Transverse colon (tissue), 4 donors: ENCODE data around the gene HSPG2.
"Not testable (repeated sequence)": the region's sequence is repeated elsewhere in the genome, so short reads cannot be mapped to it uniquely, and the experiment has no call there.

Experiments used
- EP300 ChIP-seq: sonication (generic); formaldehyde crosslinking; IDR thresholded peaks from one replicate; pipeline ENCODE4 v1.6.1; 2017; ENCODE audit warnings: antibody characterized with exemption, low read depth
- POLR2AphosphoS5 ChIP-seq, 3 donors: sonication (generic); formaldehyde crosslinking; IDR thresholded peaks; one replicate each; pipeline ENCODE4 v1.6.1; 2016; ENCODE audit warnings: antibody characterized with exemption in 3 of 3
- TF ChIP-seq, protein P1 (sequence below), 5 experiments: fragments of 200-600 bp in 3 of 5; fragments of 450-650 bp in 2 of 5; sonication (generic) in 3 of 5; IDR thresholded peaks; 1 replicate in 2 of 5; 2 replicates in 3 of 5; pipeline ENCODE4 v1.5.1; 2016 to 2017; ENCODE audit warnings: antibody characterized with exemption in 5 of 5, inconsistent platforms in 3 of 5, mild to moderate bottlenecking in 2 of 5, moderate library complexity in 1 of 5

DNA sequence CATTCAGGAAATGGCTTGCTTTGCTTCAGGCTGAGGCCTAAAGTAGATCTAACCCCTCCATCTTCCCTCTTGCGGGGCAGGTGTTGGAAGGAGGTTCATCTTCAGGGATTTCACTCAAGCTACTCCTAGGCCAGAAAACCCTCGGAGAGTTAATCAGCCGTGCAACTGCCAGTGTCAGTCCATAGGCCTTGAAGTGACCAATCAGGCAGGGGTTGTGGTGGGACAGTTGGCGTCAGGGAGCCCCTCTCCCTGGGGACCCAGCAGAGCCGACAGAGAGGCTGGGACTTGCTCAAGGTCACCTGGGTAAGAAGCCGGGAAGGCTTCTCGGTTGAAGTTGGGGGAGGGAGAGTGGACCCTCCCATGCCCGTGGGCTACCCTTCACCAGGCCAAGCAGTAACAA is 36.8 kb upstream of the HSPG2 start:
- TF ChIP-seq, protein P1, sequence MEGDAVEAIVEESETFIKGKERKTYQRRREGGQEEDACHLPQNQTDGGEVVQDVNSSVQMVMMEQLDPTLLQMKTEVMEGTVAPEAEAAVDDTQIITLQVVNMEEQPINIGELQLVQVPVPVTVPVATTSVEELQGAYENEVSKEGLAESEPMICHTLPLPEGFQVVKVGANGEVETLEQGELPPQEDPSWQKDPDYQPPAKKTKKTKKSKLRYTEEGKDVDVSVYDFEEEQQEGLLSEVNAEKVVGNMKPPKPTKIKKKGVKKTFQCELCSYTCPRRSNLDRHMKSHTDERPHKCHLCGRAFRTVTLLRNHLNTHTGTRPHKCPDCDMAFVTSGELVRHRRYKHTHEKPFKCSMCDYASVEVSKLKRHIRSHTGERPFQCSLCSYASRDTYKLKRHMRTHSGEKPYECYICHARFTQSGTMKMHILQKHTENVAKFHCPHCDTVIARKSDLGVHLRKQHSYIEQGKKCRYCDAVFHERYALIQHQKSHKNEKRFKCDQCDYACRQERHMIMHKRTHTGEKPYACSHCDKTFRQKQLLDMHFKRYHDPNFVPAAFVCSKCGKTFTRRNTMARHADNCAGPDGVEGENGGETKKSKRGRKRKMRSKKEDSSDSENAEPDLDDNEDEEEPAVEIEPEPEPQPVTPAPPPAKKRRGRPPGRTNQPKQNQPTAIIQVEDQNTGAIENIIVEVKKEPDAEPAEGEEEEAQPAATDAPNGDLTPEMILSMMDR (IDR thresholded peaks at IDR 0.05) = not testable (repeated sequence)
- TF ChIP-seq EP300; POLR2AphosphoS5 (IDR thresholded peaks at IDR 0.05): not testable (repeated sequence)
